HG03432 (cell line): ENCODE measurements around the gene ZAR1L.

ENCODE experiments used
- ATAC-seq: cut with Tn5 transposase; IDR thresholded peaks from one replicate; pipeline ENCODE4 v1.9.1; 2021; ENCODE audit warnings: mild to moderate bottlenecking, moderate library complexity; ENCODE audit not compliant: unreplicated experiment

The ZAR1L gene

DNA sequence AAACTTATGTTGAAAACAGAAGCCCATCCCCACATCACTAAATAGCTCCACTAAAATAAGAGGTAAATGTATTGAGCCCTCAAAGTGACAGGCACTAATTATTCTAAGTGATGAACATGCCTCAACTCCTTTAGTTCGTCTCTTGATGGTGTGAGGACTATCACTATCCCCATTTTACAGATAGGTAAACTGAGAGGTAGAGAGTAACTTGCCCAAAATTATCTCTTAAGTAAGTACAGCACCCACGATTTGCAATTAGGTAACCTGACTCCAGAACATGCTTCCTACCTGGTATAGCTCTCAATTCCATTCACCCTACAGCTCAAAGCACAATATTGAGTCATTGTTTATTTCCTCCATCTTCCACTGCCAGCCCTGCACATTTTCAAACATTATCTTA is 12.7 kb downstream of the ZAR1L start:
- ATAC-seq: no peak

DNA sequence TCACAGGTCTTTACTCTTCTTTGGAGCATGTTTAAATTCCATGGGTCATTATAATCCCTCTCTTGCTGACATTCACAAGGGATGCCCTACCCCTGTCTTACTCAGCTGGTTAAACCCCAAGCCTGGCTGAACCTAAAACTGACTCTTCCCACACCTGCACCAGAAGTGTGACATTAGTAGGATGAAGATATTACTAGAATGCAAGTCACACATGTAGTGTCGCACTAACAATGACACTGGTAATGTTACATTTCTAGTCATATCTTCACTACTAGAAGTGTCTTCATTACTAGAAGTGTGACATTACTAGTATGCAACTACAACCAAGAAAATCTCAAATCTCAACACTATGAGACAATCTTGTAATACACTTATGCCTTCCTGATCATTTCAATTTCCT is 14.2 kb downstream of the ZAR1L start:
- ATAC-seq: no peak

DNA sequence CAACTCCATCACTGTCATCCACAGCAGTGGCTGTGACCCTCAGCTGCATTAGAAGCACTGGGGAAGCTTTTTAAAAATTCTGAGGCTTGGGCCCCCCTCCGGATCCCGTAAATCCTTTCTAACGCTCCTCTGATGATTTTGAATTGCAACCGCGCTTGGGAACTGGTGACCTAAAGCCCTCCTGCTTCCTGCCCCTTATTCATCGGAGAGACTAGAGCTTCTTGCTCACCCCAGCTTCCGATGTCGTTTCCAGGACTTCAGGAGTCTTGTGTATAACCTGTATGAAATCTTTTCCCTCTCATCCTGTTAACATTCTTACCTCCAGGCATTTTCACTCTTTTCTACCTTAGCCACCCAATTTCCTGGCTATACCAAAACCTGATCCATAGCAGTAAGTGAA is 14.8 kb downstream of the ZAR1L start:
- ATAC-seq: no peak

DNA sequence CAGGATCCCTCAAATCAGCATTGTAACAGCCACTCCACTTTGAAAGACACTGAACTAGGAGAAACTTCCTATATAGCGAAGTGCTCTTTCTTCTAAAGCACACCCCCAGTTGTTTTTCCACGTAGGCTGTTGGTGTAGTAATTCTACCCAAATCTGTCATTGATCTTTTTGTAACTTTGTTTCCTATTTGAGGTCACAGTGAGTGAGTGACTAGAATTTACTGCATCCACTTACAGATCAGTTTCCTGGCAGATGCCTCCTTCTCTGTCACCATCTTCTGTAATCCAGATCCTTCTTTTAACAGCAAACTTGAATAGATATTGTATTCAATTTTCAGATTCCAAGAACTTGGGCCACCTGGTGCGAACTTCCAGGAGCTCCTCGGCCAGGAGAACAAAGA is 15.3 kb downstream of the ZAR1L start:
- no peak for ATAC-seq

DNA sequence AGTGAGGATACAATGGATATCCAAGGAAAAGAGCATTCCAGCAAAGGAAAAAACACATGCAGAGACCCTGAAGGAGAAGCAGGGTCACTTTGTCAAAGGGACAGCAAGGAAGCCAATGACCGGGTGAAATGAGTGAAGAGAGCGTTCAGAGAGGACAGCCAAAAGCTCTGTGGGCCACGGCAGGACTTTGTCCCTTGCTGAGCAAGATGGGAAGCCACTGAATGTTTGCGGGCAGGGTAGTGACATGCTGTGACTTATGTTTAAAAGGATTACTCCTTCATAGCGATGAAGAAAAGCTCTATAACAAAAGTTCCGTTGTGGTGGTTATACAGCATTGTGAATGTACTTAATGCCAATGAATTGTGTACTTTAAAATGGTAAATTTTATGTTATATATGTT is 16.5 kb downstream of the ZAR1L start:
- no peak for ATAC-seq

DNA sequence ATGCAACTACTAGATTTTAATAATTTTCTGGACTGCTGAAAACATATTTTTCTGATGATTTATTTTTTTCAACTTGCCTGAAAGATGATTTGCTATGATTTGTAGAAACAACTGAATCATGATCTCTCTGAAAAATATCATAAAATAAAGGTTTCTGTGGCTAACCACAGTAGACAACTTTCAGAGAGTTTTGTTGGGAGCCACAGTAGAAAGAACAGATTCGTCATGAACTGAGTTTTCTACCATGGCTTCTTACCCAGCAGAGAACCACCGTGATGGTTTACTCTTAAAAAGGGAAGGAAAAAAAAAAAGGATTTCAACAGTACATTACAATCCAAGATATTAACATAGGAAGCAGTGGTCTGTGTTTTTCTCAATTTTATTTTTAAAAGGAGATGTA is 18.0 kb downstream of the ZAR1L start:
- ATAC-seq: no peak

DNA sequence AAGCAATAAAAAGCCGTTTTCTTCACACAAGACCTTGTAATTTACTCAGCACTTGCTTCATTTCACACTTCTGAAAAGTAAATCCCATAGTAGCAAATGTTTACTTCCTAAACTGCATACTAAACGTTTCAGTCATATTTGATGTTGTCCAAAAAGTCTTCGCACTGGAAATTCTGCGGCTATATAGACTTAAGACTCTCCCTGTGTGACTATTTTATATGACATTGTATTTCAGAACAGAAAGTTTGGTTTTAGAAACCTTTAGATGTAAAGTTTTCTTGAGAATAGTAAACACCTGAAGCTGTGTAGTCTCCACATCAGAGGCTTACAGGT is 29.6 kb downstream of the ZAR1L start:
- ATAC-seq: no peak

DNA sequence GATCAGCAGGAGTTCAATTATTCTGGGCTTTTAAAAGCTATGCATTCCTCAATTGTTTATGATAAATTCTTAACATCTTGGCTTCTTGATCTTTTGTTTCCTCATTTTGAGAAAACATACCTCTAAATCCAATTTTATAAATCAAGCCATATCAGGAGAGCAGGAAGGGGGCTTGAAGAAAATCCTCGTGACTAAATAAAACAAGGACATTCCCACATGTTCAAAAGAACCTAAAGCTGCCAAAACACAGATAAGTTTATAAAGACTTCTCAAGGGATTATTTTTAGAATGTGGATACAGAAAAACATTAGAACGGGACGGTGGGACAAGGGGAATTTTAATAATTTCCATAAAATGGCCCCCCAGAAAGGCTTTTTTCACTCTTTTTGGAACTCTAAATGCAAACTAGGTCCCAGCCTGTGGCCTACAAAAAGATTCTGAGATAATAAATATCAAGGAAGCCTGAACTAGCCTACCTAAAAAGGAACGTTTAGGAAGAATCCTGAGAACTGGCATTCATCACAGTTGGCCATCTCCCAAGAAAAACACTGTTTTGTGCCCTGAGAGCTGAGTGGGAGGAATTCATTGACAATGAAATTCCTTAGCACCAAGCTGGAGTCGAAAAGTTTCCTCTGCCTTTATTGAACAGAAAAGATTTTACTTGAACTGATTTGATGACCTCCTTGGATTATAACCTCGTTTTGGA is 30.1 kb downstream of the ZAR1L start:
- ATAC-seq: no peak

DNA sequence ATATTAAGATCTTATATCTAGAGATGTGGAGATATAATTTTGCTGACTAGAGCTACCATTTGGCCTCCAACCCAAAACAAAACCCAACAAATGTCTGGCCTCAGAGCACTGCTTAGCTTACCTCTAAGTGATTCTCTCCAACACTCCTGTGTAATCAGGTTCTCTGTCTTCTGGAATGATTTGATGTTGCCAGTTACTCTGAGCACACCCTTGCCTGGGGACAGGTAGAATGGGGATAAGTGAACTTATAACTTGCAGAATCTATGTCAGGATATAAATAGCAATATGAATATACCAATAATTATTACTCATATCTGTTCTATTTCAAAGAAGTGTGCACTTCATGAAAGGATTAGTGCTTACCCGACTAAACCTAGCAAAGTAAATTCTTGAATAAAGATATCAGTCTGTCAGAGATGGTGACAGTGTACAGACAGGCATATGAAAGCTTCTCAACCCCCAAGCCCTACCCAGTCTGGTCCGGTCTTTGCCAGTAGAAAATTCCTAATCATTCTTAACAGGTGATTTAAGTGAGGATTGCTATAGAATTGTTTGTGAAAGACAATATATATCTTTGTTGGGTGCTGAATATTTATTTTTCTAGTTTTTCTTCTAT is 33.0 kb downstream of the ZAR1L start:
- no peak for ATAC-seq

DNA sequence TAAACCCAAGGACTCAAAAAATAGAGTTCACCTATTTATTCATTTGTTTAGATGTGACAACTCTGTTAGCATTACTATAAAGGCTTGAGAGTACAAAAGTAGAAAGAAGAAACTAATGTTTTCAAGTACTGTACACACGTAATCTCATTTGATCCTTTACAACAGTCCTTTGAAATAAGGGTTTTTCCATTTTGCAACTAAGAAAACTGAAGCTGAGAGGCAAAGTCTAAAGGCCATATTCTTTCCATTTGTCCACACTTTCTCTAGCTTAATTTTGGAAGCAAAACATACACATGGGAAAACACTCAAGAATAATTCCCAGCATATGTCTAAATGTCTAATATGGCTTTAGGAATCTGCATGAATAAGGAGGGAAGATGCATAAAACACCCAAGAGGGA is 34.1 kb downstream of the ZAR1L start:
- no peak for ATAC-seq

DNA sequence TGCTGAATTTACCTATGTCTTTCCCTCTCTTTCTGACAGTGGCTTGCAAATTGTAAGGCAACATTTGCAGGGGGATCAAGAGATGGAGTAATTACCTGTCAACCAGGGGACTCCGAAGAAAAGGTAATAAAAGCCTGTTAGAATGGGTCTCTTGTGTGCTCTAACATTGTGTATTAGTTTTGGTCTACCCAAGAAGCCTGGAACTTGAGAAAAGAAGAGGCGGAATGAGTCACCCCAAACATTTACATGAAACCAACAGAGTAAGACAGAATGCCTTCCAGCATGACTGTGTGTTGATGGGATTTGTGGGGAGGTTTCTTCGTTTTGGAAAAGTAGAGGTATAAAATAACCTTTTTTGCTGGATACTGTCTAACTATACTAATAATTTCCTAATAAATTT is 36.7 kb downstream of the ZAR1L start:
- ATAC-seq: no peak

DNA sequence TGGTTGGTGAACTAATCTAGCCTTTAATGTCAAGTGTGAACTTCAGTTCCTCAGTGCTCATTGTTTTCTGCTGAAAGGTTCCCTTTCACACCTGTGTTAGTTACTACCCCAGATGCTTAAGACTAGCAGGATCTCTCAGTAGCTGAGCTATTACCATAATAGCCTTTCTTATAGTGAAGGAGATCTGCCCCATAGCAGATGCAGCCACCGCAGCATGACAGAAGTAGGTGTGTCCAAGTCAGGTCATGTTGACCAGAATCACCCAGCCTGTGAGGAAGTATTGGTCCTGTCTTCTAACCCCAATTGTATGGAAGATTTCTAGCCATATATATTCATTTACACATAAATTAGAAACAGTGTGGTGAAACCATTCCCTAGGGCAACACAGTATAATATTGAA is 37.3 kb downstream of the ZAR1L start:
- no peak for ATAC-seq

DNA sequence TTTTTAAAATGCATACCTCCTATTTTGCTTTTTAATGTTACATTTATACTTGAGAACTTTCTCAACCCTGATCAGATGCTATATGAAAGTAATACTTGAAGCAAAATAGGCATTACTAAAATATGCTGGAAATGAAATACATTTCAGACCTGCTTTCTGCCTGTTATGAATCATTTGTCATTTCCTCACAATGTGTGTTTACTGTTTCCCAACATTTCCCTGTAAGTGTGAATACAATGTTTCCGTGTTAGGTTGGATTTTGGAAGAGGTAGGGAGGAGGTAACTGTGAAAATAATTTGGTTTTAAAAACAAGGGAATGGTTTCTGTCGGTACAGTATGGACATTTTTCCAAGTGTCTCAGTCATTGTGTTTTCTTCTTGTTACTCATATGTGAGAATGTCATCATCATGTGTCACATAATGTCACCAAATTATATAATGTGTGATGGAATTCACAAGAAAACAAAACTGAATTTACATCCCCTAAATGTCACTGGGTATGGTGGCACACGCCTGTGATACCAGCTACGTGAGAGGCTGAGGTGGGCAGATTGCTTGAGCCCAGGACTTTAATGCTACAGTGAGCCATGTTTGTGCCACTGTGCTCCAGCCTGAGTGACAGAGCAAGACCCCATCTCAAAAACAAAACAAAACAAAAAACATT is 43.0 kb downstream of the ZAR1L start:
- no peak for ATAC-seq

DNA sequence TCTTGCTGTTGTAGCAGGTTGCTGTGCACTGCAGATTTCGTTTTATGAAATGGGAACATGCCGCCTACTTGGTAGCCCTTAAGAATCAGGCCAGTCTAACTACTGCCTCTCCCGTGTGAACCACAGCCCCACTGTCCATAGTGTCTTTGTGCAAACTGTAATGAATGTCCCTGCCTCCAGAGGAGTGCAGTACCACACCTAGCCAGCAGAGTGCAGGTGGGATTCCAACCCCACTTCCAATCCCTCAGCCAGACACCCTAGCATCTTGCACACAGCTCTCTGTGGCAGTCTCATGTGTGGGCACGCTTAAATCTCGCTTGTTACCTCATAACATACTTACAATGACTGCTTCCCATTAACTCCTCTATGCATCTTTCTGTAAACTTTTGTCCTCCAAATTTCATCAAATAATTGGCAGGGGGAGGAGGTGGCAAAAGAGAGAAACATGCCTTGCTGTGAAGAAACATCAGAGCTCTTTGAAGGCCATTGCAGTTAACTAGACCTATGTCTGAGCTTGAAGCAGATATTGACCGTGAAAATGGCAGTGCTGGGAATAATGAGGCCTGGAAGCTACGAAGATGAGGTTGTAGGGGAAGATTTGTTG is 47.2 kb downstream of the ZAR1L start:
- ATAC-seq: peak; percentile 96

DNA sequence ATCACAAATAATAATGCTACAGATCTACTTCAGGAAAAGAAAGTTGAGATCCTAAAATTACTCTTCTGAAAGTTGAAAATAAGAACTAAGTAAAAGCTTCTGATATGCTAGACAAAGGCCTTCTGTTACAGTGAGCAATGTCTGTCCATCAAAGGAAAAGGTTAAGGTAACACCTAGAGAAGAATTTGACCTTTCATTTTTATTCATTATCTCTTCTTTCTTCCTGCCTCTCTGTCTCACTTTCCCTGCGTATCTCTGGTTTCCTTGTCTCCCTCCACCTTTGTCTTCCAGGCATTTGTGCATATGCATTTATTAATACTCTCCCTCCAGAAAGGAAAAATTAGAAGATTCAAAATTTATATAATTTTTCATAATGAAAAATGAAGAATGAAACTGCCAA is 49.0 kb downstream of the ZAR1L start:
- ATAC-seq: no peak

DNA sequence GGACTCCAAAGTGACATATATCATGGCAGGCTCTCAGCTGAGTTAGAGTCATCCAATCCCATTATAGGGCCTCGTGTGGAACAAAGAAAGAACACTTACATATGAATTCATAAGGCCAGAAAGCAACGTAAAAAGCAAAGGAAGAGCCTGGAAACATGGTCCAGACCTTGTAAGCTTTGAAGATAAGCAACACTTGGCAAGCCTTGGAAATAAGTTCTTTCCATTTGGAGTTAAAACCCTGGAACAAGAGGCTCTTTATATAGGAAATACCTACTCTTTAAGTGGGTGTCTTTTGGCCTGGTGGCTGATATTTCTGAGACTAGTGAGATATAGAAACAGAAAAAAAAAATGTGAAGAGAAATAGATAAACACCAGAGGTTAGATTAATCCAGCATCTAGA is 49.4 kb downstream of the ZAR1L start:
- ATAC-seq: no peak

DNA sequence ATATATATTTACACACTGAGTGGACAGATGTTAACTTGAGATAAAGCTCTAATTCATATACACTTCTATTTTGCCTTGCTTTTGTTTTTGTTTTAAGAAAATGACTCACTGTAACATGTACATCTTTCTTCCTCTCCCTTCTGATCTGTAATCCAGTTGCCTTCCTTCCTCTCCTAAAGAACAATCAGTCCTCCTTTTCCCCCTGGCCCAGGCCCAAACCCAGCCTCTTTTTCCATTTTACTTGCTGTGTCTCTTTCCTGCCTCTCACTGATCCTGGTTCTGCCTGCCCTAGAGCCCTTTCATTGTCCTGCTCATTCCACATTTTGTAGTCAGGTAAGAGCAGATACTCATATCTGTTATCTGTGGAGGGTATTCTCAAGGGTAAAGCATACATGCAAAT is 50.8 kb downstream of the ZAR1L start:
- ATAC-seq: no peak

DNA sequence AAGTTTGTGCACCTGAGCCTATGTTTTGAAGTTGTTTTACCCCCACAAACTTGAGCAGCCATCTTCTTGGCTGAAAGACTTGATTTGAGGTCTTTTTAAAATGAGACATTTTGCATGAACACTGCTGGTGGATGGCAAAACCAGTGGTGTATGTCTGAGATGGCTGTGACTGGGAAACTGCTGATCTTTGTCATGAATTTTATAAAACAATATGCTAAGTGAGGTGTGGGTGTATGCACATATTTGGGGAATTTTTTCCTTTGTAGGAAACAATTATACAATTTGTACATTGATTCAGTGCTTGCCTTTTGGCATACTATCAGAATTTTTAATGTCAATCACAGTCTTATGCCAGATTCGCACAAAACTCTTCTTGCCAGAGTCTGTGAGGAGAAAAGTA is 52.5 kb downstream of the ZAR1L start:
- ATAC-seq: no peak

DNA sequence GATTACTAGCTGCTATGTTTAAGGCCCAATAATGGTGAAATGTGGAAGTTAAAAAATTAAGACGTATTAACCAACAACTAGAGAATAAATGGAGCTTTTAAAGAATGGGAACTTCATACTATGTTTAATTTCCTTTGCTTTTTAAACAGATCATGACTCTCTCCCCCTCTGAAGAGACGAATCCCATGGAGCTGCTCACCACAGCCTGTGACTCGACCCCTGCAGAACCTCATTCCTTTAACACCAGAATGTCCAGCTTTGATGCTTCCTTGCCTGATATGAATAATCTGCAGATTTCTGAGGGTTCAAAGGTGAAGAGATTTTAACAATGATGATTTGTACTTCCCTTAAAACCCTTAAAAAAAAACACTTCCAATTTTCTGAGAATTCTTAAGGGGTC is 53.0 kb downstream of the ZAR1L start:
- no peak for ATAC-seq

DNA sequence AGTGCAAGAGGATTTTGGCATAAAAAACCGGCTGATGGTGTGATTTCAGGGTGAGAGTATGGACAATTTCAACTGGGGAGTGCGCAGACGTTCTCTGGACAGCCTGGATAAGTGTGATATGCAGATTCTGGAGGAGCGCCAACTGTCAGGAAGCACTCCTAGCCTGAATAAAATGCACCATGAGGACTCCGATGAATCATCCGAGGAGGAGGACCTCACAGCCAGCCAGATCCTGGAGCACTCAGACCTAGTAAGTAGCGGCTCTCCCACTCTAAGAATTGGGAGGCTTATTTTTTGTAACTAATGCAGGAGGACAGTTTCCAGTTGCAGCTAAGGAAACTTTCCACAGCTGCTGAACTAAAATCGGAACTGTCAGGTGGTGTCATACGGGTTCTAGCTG is 53.6 kb downstream of the ZAR1L start:
- no peak for ATAC-seq

DNA sequence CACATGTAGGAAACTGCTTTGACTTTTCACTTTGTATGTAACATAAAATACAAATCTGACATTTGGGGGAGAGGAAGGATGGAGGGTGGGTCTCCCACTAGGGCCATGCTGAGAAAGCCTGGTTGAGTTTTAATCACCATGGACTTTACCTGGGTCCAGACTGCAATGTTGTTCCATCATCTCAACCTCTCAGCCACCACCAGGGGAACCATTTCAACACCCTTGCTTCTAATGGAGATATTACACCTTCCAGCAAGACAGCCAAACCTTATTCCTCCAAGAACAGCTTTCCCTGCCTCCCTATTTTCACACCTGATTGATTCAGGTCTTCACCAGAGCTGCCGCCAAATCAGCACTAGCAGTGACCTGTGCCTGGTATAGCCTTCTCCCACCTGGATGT is 56.0 kb downstream of the ZAR1L start:
- ATAC-seq: no peak

DNA sequence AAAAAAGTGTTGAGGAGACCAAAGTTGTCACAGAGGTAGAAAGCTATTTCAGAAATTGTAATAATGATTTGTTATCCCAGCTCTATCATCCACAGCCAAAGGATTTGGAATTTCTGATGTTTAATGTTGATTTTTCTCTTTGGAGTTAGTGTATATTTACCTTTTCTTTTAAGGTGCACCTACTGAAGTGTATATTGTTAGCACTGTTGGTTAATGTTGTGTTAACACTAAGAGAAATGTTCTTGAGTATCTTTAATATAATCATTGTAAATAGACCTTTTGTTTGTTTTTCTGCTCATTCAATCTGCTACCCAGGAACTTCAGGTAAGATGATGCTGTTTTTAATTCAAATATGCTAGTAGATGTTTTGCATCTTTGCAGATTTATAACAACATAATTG is 57.5 kb downstream of the ZAR1L start:
- no peak for ATAC-seq
